HL-60 (cell line): ENCODE data around the gene GIGYF1.

Experiments
- DNase-seq, 2 experiments: peaks; one replicate each; pipeline ENCODE4 v3.0.0-alpha.2; 2010 to 2020; ENCODE audit warnings: low read depth in 1 of 2, low spot score in 1 of 2
- H3K27ac ChIP-seq: fragments of 250-450 bp; sonication (Bioruptor Pico); replicated peaks from 2 replicates; pipeline ENCODE4 v1.5.1; 2020; ENCODE audit warnings: mild to moderate bottlenecking, moderate library complexity
- H3K27me3 ChIP-seq: fragments of 250-450 bp; sonication (Bioruptor Pico); 2 replicates; pipeline ENCODE4 v1.5.1; 2021; ENCODE audit warnings: mild to moderate bottlenecking, moderate library complexity; ENCODE audit not compliant: insufficient read depth, poor library complexity, severe bottlenecking
- H3K4me3 ChIP-seq: replicated peaks from 2 replicates; pipeline ENCODE4 v1.5.1; 2011; ENCODE audit warnings: mild to moderate bottlenecking, control low read depth, low read length; ENCODE audit not compliant: insufficient read depth
- GABPA ChIP-seq: IDR thresholded peaks from 2 replicates; pipeline ENCODE4 v1.6.1; 2012; ENCODE audit warnings: low read depth
- POLR2AphosphoS5 ChIP-seq: IDR thresholded peaks from 2 replicates; pipeline ENCODE4 v1.6.1; 2012; ENCODE audit warnings: low read depth
- REST ChIP-seq: IDR thresholded peaks from 2 replicates; pipeline ENCODE4 v1.6.1; 2012; ENCODE audit warnings: low read depth; ENCODE audit not compliant: insufficient replicate concordance
- SPI1 ChIP-seq: IDR thresholded peaks from 2 replicates; pipeline ENCODE4 v1.6.1; 2012; ENCODE audit warnings: low read depth, mild to moderate bottlenecking, borderline replicate concordance
- TF ChIP-seq, protein P1 (sequence below): IDR thresholded peaks from one replicate; pipeline ENCODE4 v1.5.1; 2011; ENCODE audit warnings: low read length, control low read depth, inconsistent platforms; ENCODE audit not compliant: insufficient read depth

GIGYF1 gene

DNA sequence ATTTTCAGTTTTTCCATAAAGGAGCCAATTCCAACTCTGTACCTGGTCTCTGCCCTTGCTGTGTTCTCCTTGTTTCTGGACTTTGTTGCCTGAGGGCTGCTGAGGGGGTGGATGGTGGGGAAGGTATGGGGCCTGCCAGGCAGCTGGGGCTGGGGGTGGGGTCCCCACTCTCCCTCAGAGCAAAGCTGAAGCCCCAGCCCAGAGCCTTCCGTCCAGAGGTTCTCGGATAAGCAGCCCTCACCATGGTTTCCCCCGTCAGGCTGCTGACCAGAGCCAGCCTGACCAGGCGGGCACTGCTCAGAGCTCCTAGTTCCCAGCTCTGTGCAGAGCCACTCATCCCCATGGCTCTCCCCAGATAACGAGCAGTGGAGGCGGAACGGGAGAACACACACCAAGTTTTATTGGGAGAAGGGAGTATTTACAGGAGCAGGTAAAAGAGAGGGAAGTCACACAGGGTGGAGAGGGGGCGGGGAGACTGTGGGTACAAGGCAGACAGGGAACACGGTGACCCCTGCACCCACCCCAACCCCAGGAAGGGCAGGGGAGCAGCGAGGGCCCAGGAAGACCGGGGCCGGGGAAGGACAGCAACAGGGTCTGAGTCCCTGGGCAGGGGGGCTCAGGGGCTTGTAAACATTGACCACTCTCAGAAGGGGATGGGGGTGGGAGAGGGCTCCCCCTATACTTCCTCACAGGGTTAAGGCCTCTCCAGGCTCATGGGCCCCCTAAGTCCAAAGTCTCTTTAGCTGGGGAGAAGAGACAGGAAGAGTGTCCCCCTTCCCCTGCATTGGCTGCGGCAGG lies 14.7 kb downstream of the GIGYF1 start:
- Histone ChIP-seq H3K27ac (no peak overlapping the region), H3K27me3 (no peaks in the 10 kb centered on the region), H3K4me3 (no peak overlapping the region)
- TF ChIP-seq GABPA (no peak), POLR2AphosphoS5 (peak; percentile 49; the same call in 1 of the 2 replicates), SPI1 (no peak), REST (no peak)
- TF ChIP-seq, protein P1, sequence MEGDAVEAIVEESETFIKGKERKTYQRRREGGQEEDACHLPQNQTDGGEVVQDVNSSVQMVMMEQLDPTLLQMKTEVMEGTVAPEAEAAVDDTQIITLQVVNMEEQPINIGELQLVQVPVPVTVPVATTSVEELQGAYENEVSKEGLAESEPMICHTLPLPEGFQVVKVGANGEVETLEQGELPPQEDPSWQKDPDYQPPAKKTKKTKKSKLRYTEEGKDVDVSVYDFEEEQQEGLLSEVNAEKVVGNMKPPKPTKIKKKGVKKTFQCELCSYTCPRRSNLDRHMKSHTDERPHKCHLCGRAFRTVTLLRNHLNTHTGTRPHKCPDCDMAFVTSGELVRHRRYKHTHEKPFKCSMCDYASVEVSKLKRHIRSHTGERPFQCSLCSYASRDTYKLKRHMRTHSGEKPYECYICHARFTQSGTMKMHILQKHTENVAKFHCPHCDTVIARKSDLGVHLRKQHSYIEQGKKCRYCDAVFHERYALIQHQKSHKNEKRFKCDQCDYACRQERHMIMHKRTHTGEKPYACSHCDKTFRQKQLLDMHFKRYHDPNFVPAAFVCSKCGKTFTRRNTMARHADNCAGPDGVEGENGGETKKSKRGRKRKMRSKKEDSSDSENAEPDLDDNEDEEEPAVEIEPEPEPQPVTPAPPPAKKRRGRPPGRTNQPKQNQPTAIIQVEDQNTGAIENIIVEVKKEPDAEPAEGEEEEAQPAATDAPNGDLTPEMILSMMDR: no peak
- DNase-seq: no peak

GRCh38 chr7:100678291-100678984 lies 15.6 kb downstream of the GIGYF1 start:
- TF ChIP-seq SPI1: no peak
- TF ChIP-seq GABPA: no peak
- no peak for TF ChIP-seq REST
- TF ChIP-seq, protein P1: no peak
- no peak for TF ChIP-seq POLR2AphosphoS5
- Histone ChIP-seq H3K27me3 (no peaks in the 10 kb centered on the region), H3K4me3 (no peak overlapping the region), H3K27ac (no peak overlapping the region)
- DNase-seq: no peak

GRCh38 chr7:100677308-100678267 lies 16.5 kb downstream of the GIGYF1 start:
- DNase-seq: no peak
- Histone ChIP-seq H3K27me3 (no peaks in the 10 kb centered on the region), H3K27ac (no peak overlapping the region), H3K4me3 (no peak overlapping the region)
- TF ChIP-seq, protein P1: no peak
- TF ChIP-seq REST: no peak
- TF ChIP-seq POLR2AphosphoS5: 0 out of 2 replicates have a peak, but pooled peaks have one; percentile 15
- TF ChIP-seq GABPA: no peak
- TF ChIP-seq SPI1: no peak
